Peyer's patch (tissue), 4 donors: ENCODE data around the gene TRIP11.

ENCODE experiments used
- CTCF ChIP-seq, 6 experiments: fragments of 450-650 bp in 4 of 6; fragments of 200-600 bp in 2 of 6; sonication (generic) in 1 of 6; IDR thresholded peaks; one replicate each; pipeline ENCODE4 v1.5.1; 2017 to 2019; ENCODE audit warnings: antibody characterized with exemption in 6 of 6, mild to moderate bottlenecking in 3 of 6, moderate library complexity in 1 of 6
- POLR2A ChIP-seq, 2 donors: fragments of 450-650 bp; IDR thresholded peaks; one replicate each; pipeline ENCODE4 v1.5.1; 2017; ENCODE audit warnings: antibody characterized with exemption in 2 of 2, mild to moderate bottlenecking in 2 of 2, moderate library complexity in 2 of 2

- TF ChIP-seq POLR2A (IDR thresholded peaks at IDR 0.05): no peak
- TF ChIP-seq CTCF (IDR thresholded peaks at IDR 0.05): no peak
Observed at GRCh38 chr14:92033433-92033832, 6.4 kb downstream of the TRIP11 start.
